ENCODE results near the gene KLF7. TPM values are rescaled to one million over a fixed set of nuclear protein-coding genes. Genes with fewer than 3 reads are reported as not detected.
"Not testable (repeated sequence)": the region's sequence is repeated elsewhere in the genome, so short reads cannot be mapped to it uniquely, and the experiment has no call there.

KLF7 gene
- total RNA-seq, 3 donors from 2014 or later (not counting 1 experiment from before 2014, with no cell fraction given), result 22.9 to 39.1 (median 32.4) TPM

- 88% methylated on average over 1 of the region's 2 CpGs for WGBS (ENCODE audit: insufficient coverage)
- no peak for ATAC-seq
Observed at GRCh38 chr2:207038299-207038698, 127.4 kb downstream of the KLF7 start.

GRCh38 chr2:207037896-207038295 lies 127.9 kb downstream of the KLF7 start:
- DNase-seq (no peak), ATAC-seq (no peak)
- H3K4me3 ChIP-seq (ENCODE audit: low read length), result no peak overlapping the region
- TF ChIP-seq CTCF (IDR thresholded peaks at IDR 0.05), result no peak
- no peaks in the 10 kb centered on the region for H3K4me1 Mint-ChIP-seq
- H3K4me1 ChIP-seq (ENCODE audit: control insufficient read depth, insufficient read depth, low read length), result no peaks in the 10 kb centered on the region
- no peak overlapping the region for H3K27ac ChIP-seq (ENCODE audit: low read length)
- H3K27ac Mint-ChIP-seq, result no peak overlapping the region
- intact Hi-C loops (cut with micrococcal nuclease), result no loop called here
- peaks cover 14 to 44% of the 10 kb centered on the region in 2 donors for H3K27me3 Mint-ChIP-seq (ENCODE audit: low read depth in 2 of 2)
- 75% methylated on average over 7 of the region's 7 CpGs for WGBS (ENCODE audit: insufficient coverage)
- H3K36me3 Mint-ChIP-seq, result peaks cover 10% of the 10 kb centered on the region
- peaks cover 0 to 1% of the 10 kb centered on the region in 2 donors for H3K9me3 Mint-ChIP-seq
- H3K27me3 ChIP-seq (ENCODE audit: control insufficient read depth, insufficient read depth, low read length), result peaks cover 2% of the 10 kb centered on the region
- no peak overlapping the region for H3K4me3 Mint-ChIP-seq
- no peaks in the 10 kb centered on the region for H3K9me3 ChIP-seq (ENCODE audit: control insufficient read depth, insufficient read depth, low read length)
- no peaks in the 10 kb centered on the region for H3K36me3 ChIP-seq (ENCODE audit: control insufficient read depth, insufficient read depth, low read length)

More at GRCh38 chr2:207038299-207038698, 127.4 kb downstream of the KLF7 start:
- DNase-seq, result no peak
- no peaks in the 10 kb centered on the region for H3K4me1 ChIP-seq (ENCODE audit: control insufficient read depth, insufficient read depth, low read length)
- Mint-ChIP-seq H3K27ac (no peak overlapping the region), H3K4me3 (no peak overlapping the region), H3K36me3 (peaks cover 6% of the 10 kb centered on the region), H3K4me1 (no peaks in the 10 kb centered on the region), H3K9me3 (no peaks in the 10 kb centered on the region), H3K27me3 (ENCODE audit: low read depth in 2 of 2) (peaks cover 14 to 46% of the 10 kb centered on the region in 2 donors)
- no peaks in the 10 kb centered on the region for H3K36me3 ChIP-seq (ENCODE audit: control insufficient read depth, insufficient read depth, low read length)
- no peak overlapping the region for H3K4me3 ChIP-seq (ENCODE audit: low read length)
- H3K9me3 ChIP-seq (ENCODE audit: control insufficient read depth, insufficient read depth, low read length), result no peaks in the 10 kb centered on the region
- peaks cover 2% of the 10 kb centered on the region for H3K27me3 ChIP-seq (ENCODE audit: control insufficient read depth, insufficient read depth, low read length)
- no peak overlapping the region for H3K27ac ChIP-seq (ENCODE audit: low read length)
- intact Hi-C loops (cut with micrococcal nuclease), result no loop called here
- TF ChIP-seq CTCF (IDR thresholded peaks at IDR 0.05), result no peak

DNA sequence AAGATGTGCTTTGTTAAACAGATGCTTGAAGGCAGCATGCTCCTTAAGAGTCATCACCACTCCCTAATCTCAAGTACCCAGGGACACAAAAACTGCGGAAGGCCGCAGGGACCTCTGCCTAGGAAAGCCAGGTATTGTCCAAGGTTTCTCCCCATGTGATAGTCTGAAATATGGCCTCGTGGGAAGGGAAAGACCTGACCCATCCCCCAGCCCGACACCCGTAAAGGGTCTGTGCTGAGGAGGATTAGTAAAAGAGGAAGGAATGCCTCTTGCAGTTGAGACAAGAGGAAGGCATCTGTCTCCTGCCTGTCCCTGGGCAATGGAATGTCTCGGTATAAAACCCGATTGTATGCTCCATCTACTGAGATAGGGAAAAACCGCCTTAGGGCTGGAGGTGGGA lies 128.7 kb downstream of the KLF7 start:
- H3K27me3 ChIP-seq (ENCODE audit: control insufficient read depth, insufficient read depth, low read length); H3K4me1 ChIP-seq (ENCODE audit: control insufficient read depth, insufficient read depth, low read length); H3K27ac Mint-ChIP-seq; H3K9me3 ChIP-seq (ENCODE audit: control insufficient read depth, insufficient read depth, low read length); intact Hi-C loops (cut with micrococcal nuclease); H3K4me3 Mint-ChIP-seq; DNase-seq; H3K9me3 Mint-ChIP-seq; H3K4me3 ChIP-seq (ENCODE audit: low read length); H3K27ac ChIP-seq (ENCODE audit: low read length); ATAC-seq; H3K4me1 Mint-ChIP-seq; H3K36me3 ChIP-seq (ENCODE audit: control insufficient read depth, insufficient read depth, low read length): not testable (repeated sequence)
- Mint-ChIP-seq H3K27me3 (ENCODE audit: low read depth in 2 of 2) (peaks cover 16 to 41% of the 10 kb centered on the region in 2 donors), H3K36me3 (peaks cover 11% of the 10 kb centered on the region)
- 20% methylated on average over 1 of the region's 8 CpGs for WGBS (ENCODE audit: insufficient coverage)

DNA sequence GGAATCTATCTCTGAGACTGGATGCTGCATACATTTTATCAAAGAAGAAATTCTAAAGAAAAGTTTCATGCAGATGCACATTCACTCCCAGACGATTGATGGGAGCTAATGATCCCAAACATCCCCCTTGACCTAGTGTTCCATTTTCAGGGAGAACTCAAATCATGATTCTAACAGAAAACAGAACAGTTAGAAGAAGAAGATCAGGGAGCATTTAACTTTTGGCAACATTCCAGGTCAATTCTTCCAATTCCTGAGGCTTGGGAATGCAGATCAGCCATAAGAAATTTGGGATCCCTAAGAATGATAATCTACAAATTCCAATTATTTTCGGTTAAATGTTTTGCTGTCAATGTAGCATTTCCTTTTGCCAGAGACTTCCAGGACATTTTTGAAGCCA lies 129.9 kb downstream of the KLF7 start:
- no peaks in the 10 kb centered on the region for H3K4me1 ChIP-seq (ENCODE audit: control insufficient read depth, insufficient read depth, low read length)
- Mint-ChIP-seq H3K4me3 (no peak overlapping the region), H3K9me3 (peaks cover 0 to 2% of the 10 kb centered on the region in 2 donors), H3K27ac (no peak overlapping the region), H3K36me3 (peaks cover 11% of the 10 kb centered on the region), H3K4me1 (no peaks in the 10 kb centered on the region), H3K27me3 (ENCODE audit: low read depth in 2 of 2) (peaks cover 20 to 36% of the 10 kb centered on the region in 2 donors)
- H3K27ac ChIP-seq (ENCODE audit: low read length), result no peak overlapping the region
- WGBS (ENCODE audit: insufficient coverage), result 90% methylated on average over 2 of the region's 2 CpGs
- DNase-seq, result no peak
- H3K9me3 ChIP-seq (ENCODE audit: control insufficient read depth, insufficient read depth, low read length), result no peaks in the 10 kb centered on the region
- intact Hi-C loops (cut with micrococcal nuclease), result no loop called here
- ATAC-seq, result no peak
- no peak for TF ChIP-seq CTCF (IDR thresholded peaks at IDR 0.05)
- no peak overlapping the region for H3K4me3 ChIP-seq (ENCODE audit: low read length)
- peaks cover 2% of the 10 kb centered on the region for H3K27me3 ChIP-seq (ENCODE audit: control insufficient read depth, insufficient read depth, low read length)
- no peaks in the 10 kb centered on the region for H3K36me3 ChIP-seq (ENCODE audit: control insufficient read depth, insufficient read depth, low read length)
